GM23248 (cell line): ENCODE results near the gene TYW1B. TPM values are rescaled to one million over a fixed set of nuclear protein-coding genes. Genes with fewer than 3 reads are reported as not detected.
"Not testable (repeated sequence)": the region's sequence is repeated elsewhere in the genome, so short reads cannot be mapped to it uniquely, and the experiment has no call there.

ENCODE experiments used
- DNase-seq: peaks from one replicate; pipeline ENCODE4 v3.0.0-alpha.2; 2015
- H2AFZ ChIP-seq: fragments of 200-600 bp; sonication (generic); 2 replicates; pipeline ENCODE4 v1.6.1; 2016; ENCODE audit warnings: antibody characterized with exemption
- H3F3A ChIP-seq: fragments of 200-600 bp; sonication (generic); 2 replicates; pipeline ENCODE4 v1.6.1; 2016; ENCODE audit warnings: mild to moderate bottlenecking, antibody characterized with exemption, mixed run types; ENCODE audit not compliant: insufficient read depth
- H3K27ac ChIP-seq: fragments of 200-600 bp; sonication (generic); 2 replicates; pipeline ENCODE4 v1.5.1; 2016; ENCODE audit warnings: mild to moderate bottlenecking
- H3K27me3 ChIP-seq: fragments of 200-600 bp; sonication (generic); replicated peaks from 2 replicates; pipeline ENCODE4 v1.6.1; 2016; ENCODE audit warnings: mild to moderate bottlenecking; ENCODE audit not compliant: insufficient read depth
- H3K36me3 ChIP-seq: fragments of 200-600 bp; sonication (generic); 2 replicates; pipeline ENCODE4 v1.6.1; 2016; ENCODE audit warnings: low read depth, mild to moderate bottlenecking
- H3K4me1 ChIP-seq: fragments of 200-600 bp; sonication (generic); 2 replicates; pipeline ENCODE4 v1.6.1; 2016; ENCODE audit warnings: mild to moderate bottlenecking; ENCODE audit not compliant: insufficient read depth
- H3K4me2 ChIP-seq: fragments of 200-600 bp; sonication (generic); one replicate; pipeline ENCODE4 v1.6.1; 2016; ENCODE audit warnings: mild to moderate bottlenecking; ENCODE audit not compliant: unreplicated experiment
- H3K4me3 ChIP-seq: fragments of 200-600 bp; sonication (generic); 2 replicates; pipeline ENCODE4 v1.5.1; 2016; ENCODE audit warnings: mild to moderate bottlenecking
- H3K79me2 ChIP-seq: fragments of 200-600 bp; sonication (generic); 2 replicates; pipeline ENCODE4 v1.6.1; 2016; ENCODE audit warnings: mild to moderate bottlenecking; ENCODE audit not compliant: insufficient read depth
- H3K9ac ChIP-seq: fragments of 200-600 bp; sonication (generic); 2 replicates; pipeline ENCODE4 v1.6.1; 2016; ENCODE audit warnings: mild to moderate bottlenecking
- H3K9me2 ChIP-seq: fragments of 200-600 bp; sonication (generic); 2 replicates; pipeline ENCODE4 v1.6.1; 2016; ENCODE audit warnings: mixed run types, mild to moderate bottlenecking, moderate library complexity; ENCODE audit not compliant: insufficient read depth
- H3K9me3 ChIP-seq: fragments of 200-600 bp; sonication (generic); one replicate; pipeline ENCODE4 v1.6.1; 2017; ENCODE audit warnings: low read depth
- H4K20me1 ChIP-seq: fragments of 200-600 bp; sonication (generic); 2 replicates; pipeline ENCODE4 v1.6.0; 2016; ENCODE audit not compliant: insufficient read depth
- EZH2 ChIP-seq: fragments of 200-600 bp; sonication (generic); IDR thresholded peaks from 2 replicates; pipeline ENCODE4 v1.6.1; 2018; ENCODE audit warnings: antibody characterized with exemption, mild to moderate bottlenecking; ENCODE audit not compliant: insufficient read depth, poor library complexity, severe bottlenecking
- EZH2phosphoT487 ChIP-seq: fragments of 200-600 bp; sonication (generic); IDR thresholded peaks from 2 replicates; pipeline ENCODE4 v1.6.1; 2018; ENCODE audit warnings: antibody characterized with exemption, moderate library complexity, mild to moderate bottlenecking, low read depth; ENCODE audit not compliant: insufficient read depth
- WGBS, 2 experiments: methylation state at CpG; one replicate each; pipeline ENCODE4 v1.1.6; 2015 to 2017; ENCODE audit warnings: low lambda C conversion rate in 2 of 2, low coverage in 1 of 2; ENCODE audit errors: missing lambda C conversion rate in 2 of 2; 5-methylcytosine and 5-hydroxymethylcytosine counted together
- in situ Hi-C: fragments of 300-500 bp; cut with MboI; formaldehyde crosslinking; loops from 2 replicates; pipeline ENCODE4 v1.15.0; 2020
- polyA plus RNA-seq: library from polyadenylated mRNA; unstranded; fragments of >200 nt; fragmentation: Nextera tagmentation; extraction: Ambion mirVana; gene quantifications from 2 replicates; pipeline ENCODE4 v1.2.1, GENCODE V29; 2016
- total RNA-seq: library from RNA; depleted of rRNA; stranded (reverse); fragments of >200 nt; shearing (Covaris generic); gene quantifications from 2 replicates; pipeline ENCODE4 v1.2.3, GENCODE V29; 2014

The TYW1B gene
- total and polyA plus RNA-seq, 2 experiments from 2014 or later = 0.75 to 1.6 TPM

- H3K27ac ChIP-seq, H3K79me2 ChIP-seq, DNase-seq, in situ Hi-C loops, H4K20me1 ChIP-seq, H3K9me3 ChIP-seq, H3K27me3 ChIP-seq, H3K9ac ChIP-seq, H3K9me2 ChIP-seq, H2AFZ ChIP-seq, H3K36me3 ChIP-seq, H3K4me2 ChIP-seq, H3F3A ChIP-seq, H3K4me3 ChIP-seq: not testable (repeated sequence)
- peaks cover 11% of the 10 kb centered on the region for H3K4me1 ChIP-seq
- WGBS, 2 experiments = 94 to 95% methylated on average over 10 to 13 of the region's 13 CpGs
Measured at GRCh38 chr7:72808511-72808910, 19.5 kb downstream of the TYW1B start.

DNA sequence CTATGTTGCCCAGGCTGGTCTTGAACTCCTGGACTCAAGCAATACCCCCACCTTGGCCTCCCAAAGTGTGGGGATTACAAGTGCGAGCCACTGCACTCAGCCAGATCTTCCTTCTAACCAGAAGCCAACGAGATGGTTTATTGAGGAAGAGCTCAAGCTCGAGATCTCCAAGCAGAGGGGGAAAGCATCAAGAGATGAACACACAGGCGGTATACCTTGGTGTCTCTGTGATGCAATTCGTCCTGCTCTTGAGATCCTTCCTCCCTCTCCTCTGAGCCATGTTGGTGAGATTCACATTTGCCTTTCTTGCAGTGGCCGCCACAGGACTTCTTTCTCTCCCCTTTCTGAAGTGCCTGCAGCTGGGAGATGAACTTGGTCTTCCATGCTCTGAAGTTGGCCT lies 21.1 kb downstream of the TYW1B start:
- DNase-seq, H3K9me2 ChIP-seq, H3K79me2 ChIP-seq, H3K4me3 ChIP-seq, H3K9me3 ChIP-seq, H3K27me3 ChIP-seq, H4K20me1 ChIP-seq, in situ Hi-C loops, H3K4me2 ChIP-seq, H2AFZ ChIP-seq, H3F3A ChIP-seq, H3K27ac ChIP-seq, H3K9ac ChIP-seq, H3K36me3 ChIP-seq: not testable (repeated sequence)
- WGBS, 2 experiments = 64 to 75% methylated on average over 6 of the region's 6 CpGs
- H3K4me1 ChIP-seq = peaks cover 13% of the 10 kb centered on the region

DNA sequence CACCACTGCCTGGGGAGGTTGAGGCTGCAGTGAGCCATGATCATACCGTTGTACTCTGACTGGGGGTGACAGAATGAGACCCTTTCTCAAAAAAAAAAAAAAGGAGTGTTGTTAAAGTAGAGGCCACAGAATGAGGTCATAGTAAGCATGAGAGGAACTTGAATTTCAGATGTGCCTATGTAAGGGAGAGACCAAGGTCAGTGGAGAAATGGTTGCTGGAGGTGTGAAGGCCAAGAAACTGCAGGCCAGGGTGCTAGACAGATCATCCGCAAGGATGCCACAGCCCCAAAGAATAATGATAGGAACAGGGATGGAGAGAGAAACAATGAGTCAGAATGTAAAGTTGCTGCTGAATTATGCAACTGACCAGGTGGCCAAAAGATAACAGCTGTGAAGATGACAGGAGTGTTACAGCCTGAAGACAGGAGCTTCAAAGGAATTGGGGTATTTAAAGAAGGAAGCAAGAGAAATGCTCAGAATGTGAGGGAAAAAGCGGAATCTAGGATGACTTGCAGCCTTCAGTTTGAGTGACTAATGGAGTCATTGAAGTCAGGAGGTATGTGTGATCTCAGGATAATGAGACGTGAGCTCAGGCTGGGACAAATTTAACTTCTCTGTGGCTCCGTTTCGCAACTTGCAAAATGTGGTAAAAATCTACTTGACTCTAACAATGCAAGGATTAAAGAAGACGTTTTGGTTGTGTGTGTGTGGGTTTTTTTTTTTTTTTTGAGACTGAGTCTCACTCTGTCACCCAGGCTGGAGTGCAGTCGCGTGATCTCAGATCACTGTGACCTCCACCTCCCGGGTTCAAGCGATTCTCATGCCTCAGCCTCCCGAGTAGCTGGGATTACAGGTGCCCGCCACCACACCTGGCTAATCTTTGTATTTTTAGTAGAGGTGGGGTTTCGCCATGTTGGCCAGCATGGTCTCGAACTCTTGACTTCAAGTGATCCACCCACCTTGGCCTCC lies 22.2 kb downstream of the TYW1B start:
- Histone ChIP-seq H3K79me2 (no peaks in the 10 kb centered on the region), H3K4me3 (no peak overlapping the region), H3K4me1 (peaks cover 21% of the 10 kb centered on the region), H3K4me2 (no peak overlapping the region), H3K27ac (peak overlapping the region; percentile 71), H3K9me3 (no peaks in the 10 kb centered on the region), H3K36me3 (no peaks in the 10 kb centered on the region), H3K9ac (peak overlapping the region; percentile 29), H3F3A (peaks cover 16% of the 10 kb centered on the region), H4K20me1 (no peaks in the 10 kb centered on the region), H3K27me3 (no peaks in the 10 kb centered on the region), H2AFZ (no peak overlapping the region), H3K9me2 (no peaks in the 10 kb centered on the region)
- WGBS, 2 experiments = 72% methylated on average over 15 of the region's 15 CpGs
- TF ChIP-seq EZH2 (no peak), EZH2phosphoT487 (0 out of 2 replicates have a peak, but pooled peaks have one; percentile 32)
- peak; percentile 86 for DNase-seq
- in situ Hi-C loops = no loop called here

- H4K20me1 ChIP-seq, H3K4me2 ChIP-seq, H3K9ac ChIP-seq, H3K27me3 ChIP-seq, in situ Hi-C loops, H3K9me2 ChIP-seq, H3K79me2 ChIP-seq, H3K9me3 ChIP-seq, DNase-seq, H3K4me3 ChIP-seq, H3K27ac ChIP-seq, H2AFZ ChIP-seq, H3K36me3 ChIP-seq: not testable (repeated sequence)
- peaks cover 21% of the 10 kb centered on the region for H3K4me1 ChIP-seq
- 93 to 98% methylated on average over 8 of the region's 8 CpGs for WGBS, 2 experiments
- peaks cover 18% of the 10 kb centered on the region for H3F3A ChIP-seq
Measured at GRCh38 chr7:72803778-72804177, 24.2 kb downstream of the TYW1B start.

- H3K4me1 ChIP-seq = peaks cover 21% of the 10 kb centered on the region
- peak overlapping the region; percentile 40 for H3K9ac ChIP-seq
- H3K4me2 ChIP-seq = peak overlapping the region; percentile 45
- H3K9me3 ChIP-seq, H3K79me2 ChIP-seq, H3K36me3 ChIP-seq, H3K27me3 ChIP-seq, H3K9me2 ChIP-seq, H4K20me1 ChIP-seq, in situ Hi-C loops: not testable (repeated sequence)
- peaks cover 18% of the 10 kb centered on the region for H3F3A ChIP-seq
- H3K4me3 ChIP-seq = 0 out of 2 replicates have a peak overlapping the region, but pooled peaks have one; percentile 37
- peak overlapping the region; percentile 75 for H3K27ac ChIP-seq
- DNase-seq = peak; percentile 65
- 0% methylated on average over 1 of the region's 1 CpG for WGBS, 2 experiments
- H2AFZ ChIP-seq = peak overlapping the region; percentile 71
Measured at GRCh38 chr7:72801564-72801963, 26.4 kb downstream of the TYW1B start.

DNA sequence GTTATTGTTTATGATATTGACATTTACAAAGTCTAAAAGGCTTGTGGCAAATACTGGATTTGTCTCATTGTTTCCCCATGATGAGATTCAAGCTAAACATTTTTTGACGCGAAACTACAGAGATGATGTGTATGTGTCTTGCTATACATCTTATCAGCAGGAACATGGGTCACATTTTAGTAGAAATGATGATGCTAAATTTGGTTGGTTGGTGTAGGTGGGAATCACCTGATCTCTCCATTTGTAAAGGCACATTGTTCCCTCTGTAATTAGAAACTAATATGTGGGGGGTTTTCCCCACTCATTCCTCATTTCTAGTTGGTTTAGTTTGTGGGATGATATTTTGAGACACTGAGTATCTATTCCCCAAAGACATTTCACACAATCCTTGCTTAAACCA lies 32.6 kb downstream of the TYW1B start:
- H3F3A ChIP-seq = not testable (repeated sequence)
- in situ Hi-C loops = loop anchor here (25.0 kb wide), 1 partner anchor 1033 kb away; no protein-coding TSS in a partner anchor
- WGBS, 2 experiments = 97 to 100% methylated on average over 2 of the region's 2 CpGs

More for the DNA sequence above, 32.6 kb downstream of the TYW1B start:
- DNase-seq, H3K4me3 ChIP-seq, H3K9ac ChIP-seq, H2AFZ ChIP-seq, H3K9me3 ChIP-seq, H3K27me3 ChIP-seq, H3K4me2 ChIP-seq, H3K9me2 ChIP-seq, H3K79me2 ChIP-seq, H3K27ac ChIP-seq, H4K20me1 ChIP-seq, H3K36me3 ChIP-seq, H3K4me1 ChIP-seq: not testable (repeated sequence)
